ENCODE results near the gene ATR.

- TF ChIP-seq CTCF (conservative IDR thresholded peaks at IDR 0.05; ENCODE audit: low read length): no peak
- no peak for TF ChIP-seq EZH2phosphoT487 (IDR thresholded peaks at IDR 0.05; ENCODE audit: borderline replicate concordance)
Measured at GRCh38 chr3:142608631-142609030, 30.1 kb upstream of the ATR start.
